Vagina (tissue), 2 donors: ENCODE measurements around the gene KRTAP9-1. TPM values are rescaled to one million over a fixed set of nuclear protein-coding genes. Genes with fewer than 3 reads are reported as not detected.

Experiments
- DNase-seq, 2 donors: peaks; one replicate each; pipeline ENCODE4 v3.0.0-alpha.2; 2017; ENCODE audit errors: extremely low spot score in 2 of 2
- H3K27ac ChIP-seq: fragments of 200-600 bp; sonication (generic); one replicate; pipeline ENCODE4 v1.5.1; 2019
- H3K27me3 ChIP-seq: fragments of 200-600 bp; sonication (generic); one replicate; pipeline ENCODE4 v1.5.1; 2019
- H3K36me3 ChIP-seq, 2 donors: fragments of 200-600 bp; sonication (generic); one replicate each; pipeline ENCODE4 v1.5.1; 2017 to 2019
- H3K4me1 ChIP-seq: fragments of 200-600 bp; sonication (generic); one replicate; pipeline ENCODE4 v1.5.1; 2019
- H3K4me3 ChIP-seq, 2 donors: fragments of 200-600 bp; sonication (generic); 1 replicate in 1 of 2; 2 replicates in 1 of 2; pipeline ENCODE4 v1.5.1; 2016 to 2019
- H3K9me3 ChIP-seq: fragments of 200-600 bp; sonication (generic); one replicate; pipeline ENCODE4 v1.5.1; 2019
- CTCF ChIP-seq, 3 experiments: fragments of 450-650 bp in 2 of 3; fragments of 200-600 bp in 1 of 3; sonication (generic) in 1 of 3; IDR thresholded peaks; one replicate each; pipeline ENCODE4 v1.5.1; 2017 to 2019; ENCODE audit warnings: antibody characterized with exemption in 3 of 3, mild to moderate bottlenecking in 2 of 3, moderate library complexity in 2 of 3
- POLR2A ChIP-seq, 2 donors: fragments of 450-650 bp; IDR thresholded peaks; one replicate each; pipeline ENCODE4 v1.6.1; 2017; ENCODE audit warnings: antibody characterized with exemption in 2 of 2, mild to moderate bottlenecking in 2 of 2, moderate library complexity in 2 of 2
- POLR2AphosphoS5 ChIP-seq, 2 donors: sonication (generic); formaldehyde crosslinking; IDR thresholded peaks; one replicate each; pipeline ENCODE4 v1.9.0; 2017; ENCODE audit warnings: antibody characterized with exemption in 2 of 2, mild to moderate bottlenecking in 2 of 2, low read depth in 1 of 2; ENCODE audit not compliant: insufficient read depth in 1 of 2
- intact Hi-C: fragments of 100-400 bp; cut with DNase I; formaldehyde crosslinking; loops from one replicate; pipeline ENCODE4 v1.15.1; 2023
- total RNA-seq: library from RNA; depleted of rRNA; stranded (reverse); fragments of >200 nt; gene quantifications from one replicate; pipeline ENCODE4 v1.2.3, GENCODE V29; 2016

KRTAP9-1 gene
- total RNA-seq, 1 donor from 2014 or later: not detected

- no peak for DNase-seq
- intact Hi-C loops: no loop called here
- H3K4me3 ChIP-seq: no peak overlapping the region
- H3K27me3 ChIP-seq: no peaks in the 10 kb centered on the region
- H3K4me1 ChIP-seq: no peaks in the 10 kb centered on the region
- no peak overlapping the region for H3K27ac ChIP-seq
- TF ChIP-seq POLR2AphosphoS5 (IDR thresholded peaks at IDR 0.05; ENCODE audit: insufficient read depth in 1 of 2, low read depth in 1 of 2) (no peak), CTCF (IDR thresholded peaks at IDR 0.05) (no peak), POLR2A (IDR thresholded peaks at IDR 0.05) (no peak)
- H3K36me3 ChIP-seq: no peaks in the 10 kb centered on the region
- H3K9me3 ChIP-seq: no peaks in the 10 kb centered on the region
Measured at GRCh38 chr17:41196068-41196467, 6.4 kb downstream of the KRTAP9-1 start.

GRCh38 chr17:41199421-41200078 lies 9.9 kb downstream of the KRTAP9-1 start:
- TF ChIP-seq POLR2A (IDR thresholded peaks at IDR 0.05) (no peak), POLR2AphosphoS5 (IDR thresholded peaks at IDR 0.05; ENCODE audit: insufficient read depth in 1 of 2, low read depth in 1 of 2) (no peak), CTCF (IDR thresholded peaks at IDR 0.05) (no peak)
- intact Hi-C loops: no loop called here
- Histone ChIP-seq H3K36me3 (no peaks in the 10 kb centered on the region), H3K27ac (no peak overlapping the region), H3K9me3 (no peaks in the 10 kb centered on the region), H3K4me1 (no peaks in the 10 kb centered on the region), H3K27me3 (no peaks in the 10 kb centered on the region), H3K4me3 (no peak overlapping the region)
- DNase-seq: no peak

- no peak for DNase-seq
- no peaks in the 10 kb centered on the region for H3K36me3 ChIP-seq
- H3K4me3 ChIP-seq: no peak overlapping the region
- intact Hi-C loops: no loop called here
- H3K27ac ChIP-seq: no peak overlapping the region
- TF ChIP-seq CTCF (IDR thresholded peaks at IDR 0.05) (no peak), POLR2AphosphoS5 (IDR thresholded peaks at IDR 0.05; ENCODE audit: insufficient read depth in 1 of 2, low read depth in 1 of 2) (peak in 1 of 2 donors; percentile 63)
- H3K4me1 ChIP-seq: peaks cover 6% of the 10 kb centered on the region
- no peaks in the 10 kb centered on the region for H3K27me3 ChIP-seq
- H3K9me3 ChIP-seq: no peaks in the 10 kb centered on the region
Measured at GRCh38 chr17:41211845-41212466, 22.3 kb downstream of the KRTAP9-1 start.

- no peak overlapping the region for H3K4me3 ChIP-seq
- H3K9me3 ChIP-seq: no peaks in the 10 kb centered on the region
- no peaks in the 10 kb centered on the region for H3K27me3 ChIP-seq
- peaks cover 6% of the 10 kb centered on the region for H3K4me1 ChIP-seq
- intact Hi-C loops: no loop called here
- H3K27ac ChIP-seq: no peak overlapping the region
- H3K36me3 ChIP-seq: no peaks in the 10 kb centered on the region
- TF ChIP-seq POLR2A (IDR thresholded peaks at IDR 0.05) (no peak), POLR2AphosphoS5 (IDR thresholded peaks at IDR 0.05; ENCODE audit: insufficient read depth in 1 of 2, low read depth in 1 of 2) (no peak), CTCF (IDR thresholded peaks at IDR 0.05) (no peak)
- no peak for DNase-seq
Measured at GRCh38 chr17:41212524-41213169, 23.0 kb downstream of the KRTAP9-1 start.

GRCh38 chr17:41215681-41216080 lies 26.0 kb downstream of the KRTAP9-1 start:
- intact Hi-C loops: no loop called here

More at GRCh38 chr17:41215681-41216080, 26.0 kb downstream of the KRTAP9-1 start:
- H3K9me3 ChIP-seq: no peaks in the 10 kb centered on the region
- H3K4me1 ChIP-seq: peaks cover 6% of the 10 kb centered on the region
- H3K27me3 ChIP-seq: no peaks in the 10 kb centered on the region
- TF ChIP-seq CTCF (IDR thresholded peaks at IDR 0.05) (no peak), POLR2A (IDR thresholded peaks at IDR 0.05) (no peak), POLR2AphosphoS5 (IDR thresholded peaks at IDR 0.05; ENCODE audit: insufficient read depth in 1 of 2, low read depth in 1 of 2) (no peak)
- no peak for DNase-seq
- no peak overlapping the region for H3K27ac ChIP-seq
- no peaks in the 10 kb centered on the region for H3K36me3 ChIP-seq
- no peak overlapping the region for H3K4me3 ChIP-seq
